ENCODE measurements around the gene ALG12.

DNA sequence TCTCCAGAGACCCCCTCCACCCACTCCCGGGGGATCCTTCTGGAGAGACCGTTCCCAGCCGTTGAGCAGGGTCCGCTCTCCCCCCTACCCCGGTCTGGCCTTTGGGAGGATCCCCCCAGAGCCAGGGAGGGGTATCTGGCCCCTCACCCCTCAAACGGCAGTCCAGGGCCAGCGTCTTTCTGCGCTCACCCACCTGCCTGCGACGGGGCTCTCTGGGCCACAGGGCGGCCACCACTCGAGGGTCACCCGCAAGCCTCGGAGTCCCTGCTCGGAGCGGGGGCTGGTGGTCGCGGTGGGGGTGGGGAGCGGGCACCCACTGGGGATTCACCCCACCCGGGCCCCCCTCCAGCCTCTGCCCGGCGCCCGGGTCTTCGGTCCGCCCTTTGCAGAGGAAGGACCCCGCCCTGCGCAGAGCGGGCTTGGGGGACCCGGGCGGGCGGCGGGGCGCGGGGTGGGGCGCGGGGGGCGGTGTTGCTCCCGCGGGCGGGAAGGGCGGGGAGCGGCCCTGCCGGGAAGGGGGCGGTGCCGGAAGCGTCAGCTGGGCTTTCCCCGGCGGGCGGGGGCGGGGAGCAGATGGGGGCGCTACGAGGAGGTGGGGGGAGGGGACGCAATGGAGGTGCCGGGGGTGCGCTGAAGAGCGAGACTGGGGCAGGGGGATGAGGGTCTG is 16.8 kb upstream of the ALG12 start:
- TF ChIP-seq EZH2phosphoT487 (IDR thresholded peaks at IDR 0.05; ENCODE audit: low read length) = no peak
- TF ChIP-seq, protein P1, sequence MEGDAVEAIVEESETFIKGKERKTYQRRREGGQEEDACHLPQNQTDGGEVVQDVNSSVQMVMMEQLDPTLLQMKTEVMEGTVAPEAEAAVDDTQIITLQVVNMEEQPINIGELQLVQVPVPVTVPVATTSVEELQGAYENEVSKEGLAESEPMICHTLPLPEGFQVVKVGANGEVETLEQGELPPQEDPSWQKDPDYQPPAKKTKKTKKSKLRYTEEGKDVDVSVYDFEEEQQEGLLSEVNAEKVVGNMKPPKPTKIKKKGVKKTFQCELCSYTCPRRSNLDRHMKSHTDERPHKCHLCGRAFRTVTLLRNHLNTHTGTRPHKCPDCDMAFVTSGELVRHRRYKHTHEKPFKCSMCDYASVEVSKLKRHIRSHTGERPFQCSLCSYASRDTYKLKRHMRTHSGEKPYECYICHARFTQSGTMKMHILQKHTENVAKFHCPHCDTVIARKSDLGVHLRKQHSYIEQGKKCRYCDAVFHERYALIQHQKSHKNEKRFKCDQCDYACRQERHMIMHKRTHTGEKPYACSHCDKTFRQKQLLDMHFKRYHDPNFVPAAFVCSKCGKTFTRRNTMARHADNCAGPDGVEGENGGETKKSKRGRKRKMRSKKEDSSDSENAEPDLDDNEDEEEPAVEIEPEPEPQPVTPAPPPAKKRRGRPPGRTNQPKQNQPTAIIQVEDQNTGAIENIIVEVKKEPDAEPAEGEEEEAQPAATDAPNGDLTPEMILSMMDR (IDR thresholded peaks at IDR 0.05; ENCODE audit: low read length) = no peak
- TF ChIP-seq EZH2 (optimal IDR thresholded peaks at IDR 0.05; ENCODE audit: low read depth, low read length) = no peak
